Smooth muscle cell (in vitro differentiated cells): ENCODE measurements around the gene LY6G5C. TPM values are rescaled to one million over a fixed set of nuclear protein-coding genes. Genes with fewer than 3 reads are reported as not detected.

Source experiments
- DNase-seq: peaks from one replicate; lab custom pipeline; 2025; ENCODE audit not compliant: unreplicated experiment; lab: John Stamatoyannopoulos, UW
- H2AFZ ChIP-seq: fragments of 200-600 bp; sonication (generic); 2 replicates; pipeline ENCODE4 v1.6.0; 2016; ENCODE audit warnings: antibody characterized with exemption, low read depth, mild to moderate bottlenecking
- H3F3A ChIP-seq: fragments of 200-600 bp; sonication (generic); 2 replicates; pipeline ENCODE4 v1.6.0; 2017; ENCODE audit warnings: antibody characterized with exemption, low read depth
- H3K27ac ChIP-seq: fragments of 200-600 bp; sonication (generic); 2 replicates; pipeline ENCODE4 v1.5.1; 2016; ENCODE audit warnings: low read depth, mild to moderate bottlenecking
- H3K27me3 ChIP-seq: fragments of 200-600 bp; sonication (generic); 2 replicates; pipeline ENCODE4 v1.6.1; 2016; ENCODE audit warnings: low read depth, mild to moderate bottlenecking
- H3K36me3 ChIP-seq: fragments of 200-600 bp; sonication (generic); 2 replicates; pipeline ENCODE4 v1.5.1; 2016; ENCODE audit warnings: low read depth
- H3K4me1 ChIP-seq: fragments of 200-600 bp; sonication (generic); 2 replicates; pipeline ENCODE4 v1.5.1; 2016; ENCODE audit warnings: low read depth
- H3K4me2 ChIP-seq: fragments of 200-600 bp; sonication (generic); 2 replicates; pipeline ENCODE4 v1.6.0; 2016; ENCODE audit warnings: mild to moderate bottlenecking
- H3K4me3 ChIP-seq: fragments of 200-600 bp; sonication (generic); 2 replicates; pipeline ENCODE4 v1.5.1; 2016; ENCODE audit warnings: mild to moderate bottlenecking
- H3K79me2 ChIP-seq: fragments of 200-600 bp; sonication (generic); 2 replicates; pipeline ENCODE4 v1.6.0; 2016; ENCODE audit warnings: low read depth, mild to moderate bottlenecking
- H3K9ac ChIP-seq: fragments of 200-600 bp; sonication (generic); 2 replicates; pipeline ENCODE4 v1.6.0; 2016; ENCODE audit warnings: low read depth
- H3K9me3 ChIP-seq: fragments of 200-600 bp; sonication (generic); replicated peaks from 2 replicates; pipeline ENCODE4 v1.5.1; 2016; ENCODE audit warnings: low read depth
- H4K20me1 ChIP-seq: fragments of 200-600 bp; sonication (generic); 2 replicates; pipeline ENCODE4 v1.6.0; 2016; ENCODE audit warnings: low read depth
- WGBS: methylation state at CpG from one replicate; pipeline ENCODE4 v1.1.7; 2016; ENCODE audit warnings: low lambda C conversion rate; 5-methylcytosine and 5-hydroxymethylcytosine counted together
- polyA plus RNA-seq: library from polyadenylated mRNA; unstranded; fragments of >200 nt; fragmentation: Nextera tagmentation; extraction: Ambion mirVana; gene quantifications from 2 replicates; pipeline ENCODE4 v1.2.1, GENCODE V29; 2016
- total RNA-seq: library from RNA; depleted of rRNA; stranded (reverse); fragments of >200 nt; gene quantifications from 2 replicates; pipeline ENCODE4 v1.2.3, GENCODE V29; 2014
- TF ChIP-seq, protein P1 (sequence below): fragments of 200-600 bp; sonication (generic); IDR thresholded peaks from 2 replicates; pipeline ENCODE4 v1.5.1; 2017; ENCODE audit warnings: borderline replicate concordance, mild to moderate bottlenecking, antibody characterized with exemption; ENCODE audit not compliant: insufficient read depth, poor library complexity, severe bottlenecking

LY6G5C gene
- total and polyA plus RNA-seq, 2 experiments from 2014 or later = 0.67 to 3.8 TPM

DNA sequence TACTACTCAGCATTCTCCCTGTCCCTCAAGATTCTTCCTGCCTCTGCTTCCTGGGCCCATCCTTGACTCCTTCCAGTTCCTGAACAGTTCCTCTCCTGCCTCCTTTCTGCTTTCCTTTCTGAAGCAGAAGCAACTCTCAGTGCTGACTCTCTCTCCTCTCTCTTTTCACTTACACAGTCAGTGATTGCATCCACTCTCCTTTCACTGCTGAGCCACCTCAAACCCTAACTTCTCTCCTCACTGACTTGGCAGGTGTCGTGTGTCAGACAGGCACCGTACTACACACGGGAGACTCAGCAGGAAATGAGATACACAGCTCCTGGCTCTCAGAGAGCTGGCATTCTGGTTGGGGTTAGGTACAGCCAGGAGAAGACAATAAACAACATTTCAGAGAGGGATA, 16.7 kb upstream of the LY6G5C start:
- Histone ChIP-seq H2AFZ (no peak overlapping the region), H3K9me3 (no peaks in the 10 kb centered on the region), H3K27me3 (no peaks in the 10 kb centered on the region), H3F3A (no peaks in the 10 kb centered on the region), H3K9ac (no peak overlapping the region), H3K36me3 (no peaks in the 10 kb centered on the region), H3K4me2 (no peak overlapping the region), H4K20me1 (peaks cover 5% of the 10 kb centered on the region), H3K79me2 (peaks cover 24% of the 10 kb centered on the region), H3K27ac (no peak overlapping the region), H3K4me3 (no peak overlapping the region), H3K4me1 (peaks cover 10% of the 10 kb centered on the region)
- TF ChIP-seq, protein P1, sequence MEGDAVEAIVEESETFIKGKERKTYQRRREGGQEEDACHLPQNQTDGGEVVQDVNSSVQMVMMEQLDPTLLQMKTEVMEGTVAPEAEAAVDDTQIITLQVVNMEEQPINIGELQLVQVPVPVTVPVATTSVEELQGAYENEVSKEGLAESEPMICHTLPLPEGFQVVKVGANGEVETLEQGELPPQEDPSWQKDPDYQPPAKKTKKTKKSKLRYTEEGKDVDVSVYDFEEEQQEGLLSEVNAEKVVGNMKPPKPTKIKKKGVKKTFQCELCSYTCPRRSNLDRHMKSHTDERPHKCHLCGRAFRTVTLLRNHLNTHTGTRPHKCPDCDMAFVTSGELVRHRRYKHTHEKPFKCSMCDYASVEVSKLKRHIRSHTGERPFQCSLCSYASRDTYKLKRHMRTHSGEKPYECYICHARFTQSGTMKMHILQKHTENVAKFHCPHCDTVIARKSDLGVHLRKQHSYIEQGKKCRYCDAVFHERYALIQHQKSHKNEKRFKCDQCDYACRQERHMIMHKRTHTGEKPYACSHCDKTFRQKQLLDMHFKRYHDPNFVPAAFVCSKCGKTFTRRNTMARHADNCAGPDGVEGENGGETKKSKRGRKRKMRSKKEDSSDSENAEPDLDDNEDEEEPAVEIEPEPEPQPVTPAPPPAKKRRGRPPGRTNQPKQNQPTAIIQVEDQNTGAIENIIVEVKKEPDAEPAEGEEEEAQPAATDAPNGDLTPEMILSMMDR = no peak
- no peak for DNase-seq
- 91% methylated on average over 3 of the region's 3 CpGs for WGBS

DNA sequence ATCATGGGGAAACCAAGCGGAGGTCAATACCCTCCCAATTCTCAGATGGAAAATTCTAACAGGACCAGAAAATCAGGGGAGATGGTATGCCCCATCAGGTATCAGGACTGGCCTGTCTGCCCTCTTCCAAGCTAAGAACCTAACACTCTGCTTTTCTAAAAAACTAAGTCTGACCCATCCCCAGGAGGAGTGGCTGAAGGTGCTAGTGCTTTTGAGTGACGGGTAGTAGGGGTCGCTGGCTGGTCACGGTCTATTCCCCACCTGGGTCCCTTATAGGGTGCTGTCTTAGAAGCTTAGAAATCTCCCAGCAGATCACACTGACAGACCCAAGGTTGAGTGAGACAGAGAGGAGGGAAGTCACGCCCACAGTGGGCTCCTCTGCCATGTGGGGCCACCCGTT, 12.7 kb upstream of the LY6G5C start:
- no peak overlapping the region for H3K9ac ChIP-seq
- no peak overlapping the region for H3K4me2 ChIP-seq
- H3K79me2 ChIP-seq = no peaks in the 10 kb centered on the region
- TF ChIP-seq, protein P1 = no peak
- no peak for DNase-seq
- H2AFZ ChIP-seq = no peak overlapping the region
- WGBS = over 99% methylated on average over 6 of the region's 6 CpGs
- H3K36me3 ChIP-seq = no peaks in the 10 kb centered on the region
- no peaks in the 10 kb centered on the region for H3K27me3 ChIP-seq
- no peak overlapping the region for H3K27ac ChIP-seq
- no peaks in the 10 kb centered on the region for H3F3A ChIP-seq
- no peak overlapping the region for H3K4me3 ChIP-seq
- H3K9me3 ChIP-seq = no peaks in the 10 kb centered on the region
- H4K20me1 ChIP-seq = no peaks in the 10 kb centered on the region
- no peaks in the 10 kb centered on the region for H3K4me1 ChIP-seq

DNA sequence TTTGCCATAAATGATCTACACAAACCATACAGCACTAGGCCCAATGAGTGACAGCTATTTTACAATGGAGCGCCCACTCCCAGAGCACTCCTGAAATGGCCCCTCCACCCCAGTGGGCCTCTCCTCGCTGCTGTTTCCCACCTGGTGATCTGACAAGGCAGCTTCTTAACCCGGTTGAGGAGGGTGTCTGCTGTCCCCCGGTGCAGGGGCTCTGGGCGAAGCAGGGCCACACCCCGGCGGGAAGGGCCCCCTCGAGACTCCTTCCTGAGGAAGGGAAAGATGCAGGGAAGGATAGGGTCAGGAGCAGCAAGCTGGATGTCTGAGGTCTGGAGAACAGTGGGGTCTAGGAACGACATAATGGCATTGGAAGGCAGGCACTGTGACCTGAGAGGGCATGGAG, 12.0 kb upstream of the LY6G5C start:
- no peak overlapping the region for H3K9ac ChIP-seq
- no peak overlapping the region for H3K27ac ChIP-seq
- TF ChIP-seq, protein P1 = no peak
- no peaks in the 10 kb centered on the region for H3K9me3 ChIP-seq
- no peak for DNase-seq
- no peaks in the 10 kb centered on the region for H3F3A ChIP-seq
- H4K20me1 ChIP-seq = no peaks in the 10 kb centered on the region
- no peak overlapping the region for H3K4me2 ChIP-seq
- H3K79me2 ChIP-seq = no peaks in the 10 kb centered on the region
- no peak overlapping the region for H3K4me3 ChIP-seq
- 98% methylated on average over 9 of the region's 9 CpGs for WGBS
- H3K36me3 ChIP-seq = no peaks in the 10 kb centered on the region
- H3K27me3 ChIP-seq = no peaks in the 10 kb centered on the region
- no peaks in the 10 kb centered on the region for H3K4me1 ChIP-seq
- H2AFZ ChIP-seq = no peak overlapping the region

DNA sequence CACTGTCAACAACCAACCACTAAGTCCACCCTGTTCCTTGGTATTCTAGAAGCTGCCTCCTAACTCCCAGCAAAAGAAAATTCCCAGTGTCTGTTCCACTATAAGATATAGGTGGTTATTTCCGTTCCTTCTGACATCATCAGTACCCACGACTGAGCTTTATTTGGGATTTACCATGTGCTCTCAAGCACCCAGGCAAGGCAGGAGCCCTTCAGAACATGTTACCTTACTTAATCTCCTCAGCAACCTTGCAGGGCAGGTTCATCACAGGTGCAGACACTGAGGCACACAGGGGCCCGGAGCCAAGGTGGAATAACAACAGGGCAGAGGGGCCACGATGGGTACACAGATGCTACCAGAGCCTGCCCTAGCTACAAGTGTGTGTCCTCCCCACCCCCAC, 11.5 kb upstream of the LY6G5C start:
- Histone ChIP-seq H3K27me3 (no peaks in the 10 kb centered on the region), H3F3A (no peaks in the 10 kb centered on the region), H3K9me3 (no peaks in the 10 kb centered on the region), H4K20me1 (no peaks in the 10 kb centered on the region), H3K4me2 (no peak overlapping the region), H2AFZ (no peak overlapping the region), H3K9ac (no peak overlapping the region), H3K4me1 (no peaks in the 10 kb centered on the region), H3K36me3 (no peaks in the 10 kb centered on the region), H3K27ac (no peak overlapping the region), H3K79me2 (no peaks in the 10 kb centered on the region), H3K4me3 (no peak overlapping the region)
- no peak for DNase-seq
- TF ChIP-seq, protein P1 = no peak
- WGBS = 92% methylated on average over 4 of the region's 4 CpGs
